H1 (cell line): ENCODE data around the gene PRSS21. TPM values are rescaled to one million over a fixed set of nuclear protein-coding genes. Genes with fewer than 3 reads are reported as not detected.

Experiments used
- CHD2 ChIP-seq: IDR thresholded peaks from 2 replicates; pipeline ENCODE4 v1.6.1; 2012; ENCODE audit warnings: low read length, improper control_type of control experiment
- KDM5A ChIP-seq: fragments of 200-600 bp; IDR thresholded peaks from 2 replicates; pipeline ENCODE4 v1.7.1; 2012; ENCODE audit warnings: mild to moderate bottlenecking, low read length, inconsistent platforms, mixed read lengths
- RAD21 ChIP-seq, 2 experiments: IDR thresholded peaks in 1 of 2; conservative IDR thresholded peaks in 1 of 2; 2 replicates each; pipeline ENCODE4 v1.6.1; 2011; ENCODE audit warnings: low read depth in 2 of 2, low read length in 2 of 2, improper control_type of control experiment in 1 of 2, inconsistent platforms in 1 of 2, mild to moderate bottlenecking in 1 of 2, moderate library complexity in 1 of 2
- SP1 ChIP-seq: IDR thresholded peaks from 2 replicates; pipeline ENCODE4 v1.6.1; 2011; ENCODE audit warnings: low read depth, low read length
- TBP ChIP-seq: IDR thresholded peaks from 2 replicates; pipeline ENCODE4 v1.6.1; 2011; ENCODE audit warnings: low read depth, low read length, improper control_type of control experiment
- polyA plus RNA-seq, 7 experiments: library from polyadenylated mRNA; depleted of rRNA in 3 of 7; stranded (reverse) in 5 of 7; unstranded in 2 of 7; fragments of >200 nt in 5 of 7; fragments of 200-250 nt in 2 of 7; gene quantifications; 1 replicate in 5 of 7; 2 replicates in 1 of 7; 4 replicates in 1 of 7; pipeline versions ENCODE4 v1.2.1 to v1.2.3, GENCODE V29; 2011 to 2013; ENCODE audit warnings: missing spikeins in 2 of 7, mixed read lengths in 2 of 7
- total RNA-seq: library from RNA; stranded (reverse); fragmentation: NEBNext Ultra II Directional; extraction: Animal tissue kit (Norgen Biotek cat#: 25700); gene quantifications from 2 replicates; pipeline ENCODE4 v1.2.1, GENCODE V29; 2021

PRSS21 gene
- total and polyA plus RNA-seq, 2 of the 8 experiments (the other 6 are each of a cell fraction or from before 2014, with no cell fraction given) = 0.76 to 1.0 TPM

DNA sequence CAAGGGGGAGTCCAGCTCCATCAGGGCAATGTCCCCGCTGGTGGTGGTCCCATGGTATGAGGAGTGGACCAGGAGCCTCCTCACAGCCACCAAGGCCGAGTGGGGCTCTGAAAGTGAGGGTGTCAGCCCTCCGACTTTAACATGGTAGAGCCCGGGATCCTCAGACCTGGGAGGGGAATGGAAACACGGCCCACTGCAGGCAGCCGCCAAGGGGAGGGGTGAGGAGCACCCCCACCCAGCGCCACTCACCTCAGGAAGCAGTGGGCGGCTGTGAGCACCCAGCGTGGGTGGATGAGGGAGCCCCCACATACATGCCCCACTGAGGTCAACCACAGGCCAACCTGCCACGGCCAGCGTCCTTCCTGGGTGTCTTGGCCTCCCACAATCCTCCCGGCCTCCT is 23.9 kb downstream of the PRSS21 start (continued):
- TF ChIP-seq RAD21 (IDR thresholded peaks at IDR 0.05 in 1 of 2, conservative IDR thresholded peaks at IDR 0.05 in 1 of 2; ENCODE audit: low read depth in 2 of 2, low read length in 2 of 2) (no peak), KDM5A (no peak), SP1 (no peak), TBP (no peak), CHD2 (no peak)
